Lower leg skin (tissue), 3 donors: ENCODE data around the gene PDE6B.

ENCODE experiments used
- POLR2A ChIP-seq, 2 donors: fragments of 450-650 bp; IDR thresholded peaks; one replicate each; pipeline ENCODE4 v1.6.1; 2016 to 2017; ENCODE audit warnings: antibody characterized with exemption in 2 of 2, mild to moderate bottlenecking in 1 of 2, moderate library complexity in 1 of 2
- TF ChIP-seq, protein P1 (sequence below), 3 donors: fragments of 450-650 bp; IDR thresholded peaks; one replicate each; pipeline ENCODE4 v1.5.1; 2016; ENCODE audit warnings: antibody characterized with exemption in 3 of 3, mild to moderate bottlenecking in 3 of 3, moderate library complexity in 2 of 3

DNA sequence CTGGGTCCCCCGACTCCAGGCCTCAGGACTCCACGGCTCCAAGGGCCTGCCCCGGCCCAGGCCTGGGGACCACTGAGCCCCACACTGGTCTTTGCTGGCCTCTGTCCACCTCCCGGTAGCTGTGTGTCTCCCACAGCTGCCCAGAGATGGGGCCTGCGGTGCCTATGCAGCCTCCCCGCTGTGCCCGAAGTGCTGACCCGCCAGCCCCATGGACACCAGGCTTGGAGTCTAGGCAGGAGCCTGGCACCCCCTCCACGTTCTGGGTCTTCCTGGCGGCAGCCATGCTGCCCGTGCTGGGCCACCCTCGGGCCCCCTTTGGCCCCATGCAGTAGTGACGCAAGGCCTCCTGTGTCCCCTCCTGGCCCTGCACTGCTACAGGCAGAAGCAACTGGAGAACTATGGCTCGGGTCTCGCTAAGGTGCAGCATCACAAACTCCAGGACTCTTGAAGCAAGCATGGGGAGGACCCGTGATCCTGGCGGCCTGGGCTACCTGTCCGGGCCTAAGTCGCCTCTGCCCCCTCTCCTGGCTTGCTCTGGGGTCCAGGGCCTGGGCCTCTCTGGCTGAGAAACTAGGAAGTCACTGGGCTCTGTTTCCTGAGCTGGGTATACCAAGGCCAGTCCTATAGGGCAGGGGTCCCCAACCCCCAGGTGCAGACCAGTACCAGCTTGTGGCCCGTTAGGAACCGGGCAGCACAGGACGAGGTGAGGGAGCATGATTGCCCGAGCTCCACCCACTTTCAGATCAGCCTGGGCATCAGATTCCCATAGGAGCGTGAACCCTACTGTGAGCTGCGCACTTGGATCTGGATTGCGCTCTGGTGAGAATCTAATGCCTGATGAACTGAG lies 49.9 kb downstream of the PDE6B start:
- TF ChIP-seq, protein P1, sequence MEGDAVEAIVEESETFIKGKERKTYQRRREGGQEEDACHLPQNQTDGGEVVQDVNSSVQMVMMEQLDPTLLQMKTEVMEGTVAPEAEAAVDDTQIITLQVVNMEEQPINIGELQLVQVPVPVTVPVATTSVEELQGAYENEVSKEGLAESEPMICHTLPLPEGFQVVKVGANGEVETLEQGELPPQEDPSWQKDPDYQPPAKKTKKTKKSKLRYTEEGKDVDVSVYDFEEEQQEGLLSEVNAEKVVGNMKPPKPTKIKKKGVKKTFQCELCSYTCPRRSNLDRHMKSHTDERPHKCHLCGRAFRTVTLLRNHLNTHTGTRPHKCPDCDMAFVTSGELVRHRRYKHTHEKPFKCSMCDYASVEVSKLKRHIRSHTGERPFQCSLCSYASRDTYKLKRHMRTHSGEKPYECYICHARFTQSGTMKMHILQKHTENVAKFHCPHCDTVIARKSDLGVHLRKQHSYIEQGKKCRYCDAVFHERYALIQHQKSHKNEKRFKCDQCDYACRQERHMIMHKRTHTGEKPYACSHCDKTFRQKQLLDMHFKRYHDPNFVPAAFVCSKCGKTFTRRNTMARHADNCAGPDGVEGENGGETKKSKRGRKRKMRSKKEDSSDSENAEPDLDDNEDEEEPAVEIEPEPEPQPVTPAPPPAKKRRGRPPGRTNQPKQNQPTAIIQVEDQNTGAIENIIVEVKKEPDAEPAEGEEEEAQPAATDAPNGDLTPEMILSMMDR (IDR thresholded peaks at IDR 0.05): no peak
- no peak for TF ChIP-seq POLR2A (IDR thresholded peaks at IDR 0.05)
